ENCODE results near the gene SCARF2.
"Not testable (repeated sequence)": the region's sequence is repeated elsewhere in the genome, so short reads cannot be mapped to it uniquely, and the experiment has no call there.

Gene SCARF2, protein sequence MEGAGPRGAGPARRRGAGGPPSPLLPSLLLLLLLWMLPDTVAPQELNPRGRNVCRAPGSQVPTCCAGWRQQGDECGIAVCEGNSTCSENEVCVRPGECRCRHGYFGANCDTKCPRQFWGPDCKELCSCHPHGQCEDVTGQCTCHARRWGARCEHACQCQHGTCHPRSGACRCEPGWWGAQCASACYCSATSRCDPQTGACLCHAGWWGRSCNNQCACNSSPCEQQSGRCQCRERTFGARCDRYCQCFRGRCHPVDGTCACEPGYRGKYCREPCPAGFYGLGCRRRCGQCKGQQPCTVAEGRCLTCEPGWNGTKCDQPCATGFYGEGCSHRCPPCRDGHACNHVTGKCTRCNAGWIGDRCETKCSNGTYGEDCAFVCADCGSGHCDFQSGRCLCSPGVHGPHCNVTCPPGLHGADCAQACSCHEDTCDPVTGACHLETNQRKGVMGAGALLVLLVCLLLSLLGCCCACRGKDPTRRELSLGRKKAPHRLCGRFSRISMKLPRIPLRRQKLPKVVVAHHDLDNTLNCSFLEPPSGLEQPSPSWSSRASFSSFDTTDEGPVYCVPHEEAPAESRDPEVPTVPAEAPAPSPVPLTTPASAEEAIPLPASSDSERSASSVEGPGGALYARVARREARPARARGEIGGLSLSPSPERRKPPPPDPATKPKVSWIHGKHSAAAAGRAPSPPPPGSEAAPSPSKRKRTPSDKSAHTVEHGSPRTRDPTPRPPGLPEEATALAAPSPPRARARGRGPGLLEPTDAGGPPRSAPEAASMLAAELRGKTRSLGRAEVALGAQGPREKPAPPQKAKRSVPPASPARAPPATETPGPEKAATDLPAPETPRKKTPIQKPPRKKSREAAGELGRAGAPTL

DNA sequence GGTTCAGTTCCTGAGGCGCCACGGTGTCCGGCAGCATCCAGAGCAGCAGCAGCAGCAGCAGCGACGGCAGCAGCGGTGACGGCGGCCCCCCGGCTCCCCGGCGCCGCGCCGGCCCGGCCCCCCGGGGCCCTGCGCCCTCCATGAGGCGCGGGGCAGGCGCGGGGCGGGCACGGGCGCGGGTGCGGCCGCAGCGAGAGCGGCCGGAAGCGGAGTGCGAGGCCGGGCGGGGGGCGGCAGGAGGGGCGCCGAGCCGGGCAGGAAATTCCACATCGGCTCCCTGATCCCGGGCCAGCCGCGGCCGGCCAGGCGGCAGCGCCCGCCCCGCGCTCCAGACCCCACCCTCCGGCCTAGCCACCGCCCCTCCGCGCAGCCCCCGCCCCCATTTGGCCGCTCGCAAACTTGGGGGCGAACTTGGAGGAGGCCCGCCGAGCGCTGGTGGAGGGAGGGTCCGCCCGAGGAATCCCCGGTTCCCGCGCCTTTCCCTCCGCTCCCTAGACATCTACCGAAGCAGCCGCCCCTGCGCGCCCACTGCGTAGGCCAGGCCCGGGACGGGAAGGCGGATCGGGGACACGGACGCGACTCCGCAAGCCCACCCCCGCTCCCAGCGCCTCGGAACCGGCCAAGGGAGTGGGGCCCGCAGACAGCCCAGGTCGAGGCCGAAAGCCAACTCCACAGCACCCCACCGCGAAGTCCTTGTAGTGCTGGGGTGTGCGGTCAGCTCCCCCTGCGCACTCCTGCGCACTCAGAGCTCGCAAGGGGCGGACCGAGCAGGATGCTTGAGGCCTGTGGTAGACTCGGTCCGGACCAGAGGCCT lies at the start of gene SCARF2:
SCARF2 (minus strand) TSS at position 213 of the 814 bp plus-strand sequence; CDS start at position 142, 71 bp downstream.
- DNase-seq, result peak; percentile 27

GRCh38 chr22:20486229-20486628 lies 48.6 kb upstream of the SCARF2 start:
- DNase-seq, result no peak

DNA sequence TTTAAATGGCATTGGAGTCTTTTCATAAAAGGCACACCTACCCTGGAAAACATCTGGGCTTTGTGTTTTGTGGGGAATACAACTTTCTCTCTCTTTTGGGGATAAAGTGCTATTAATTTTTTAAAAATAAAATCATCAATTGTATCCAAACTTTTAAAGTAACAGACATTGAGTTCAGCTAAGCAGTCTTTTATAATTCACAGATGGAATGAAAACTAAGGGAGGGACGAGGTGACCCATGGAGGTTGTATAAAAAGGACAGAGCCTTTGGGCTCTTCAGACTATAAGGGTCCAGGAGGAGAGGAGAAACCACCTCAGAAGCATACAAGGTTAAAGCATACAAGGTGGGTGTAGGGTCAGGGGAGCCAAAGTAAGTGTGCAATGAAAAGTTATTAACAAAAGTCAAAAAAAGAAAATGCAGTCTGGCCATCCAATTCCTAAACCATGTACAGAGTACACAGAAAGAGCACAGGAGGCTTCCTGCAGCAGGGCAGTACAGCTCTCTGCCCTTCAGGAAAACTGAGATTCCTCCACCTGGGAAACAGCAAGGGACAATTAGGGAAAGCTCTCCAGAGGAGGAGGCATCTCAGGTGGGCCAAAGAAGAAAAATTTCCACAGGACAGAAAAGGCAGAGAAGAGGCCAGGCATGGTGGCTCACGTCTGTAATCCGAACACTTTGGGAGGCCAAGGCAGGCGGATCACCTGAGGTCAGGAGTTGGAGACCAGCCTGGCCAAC lies 47.5 kb upstream of the SCARF2 start:
- DNase-seq, result no peak

- DNase-seq, result no peak
Measured at GRCh38 chr22:20483771-20484170, 46.1 kb upstream of the SCARF2 start.

GRCh38 chr22:20483143-20483506 lies 45.5 kb upstream of the SCARF2 start:
- DNase-seq, result not testable (repeated sequence)

- no peak for DNase-seq
Measured at GRCh38 chr22:20479612-20480196, 42.1 kb upstream of the SCARF2 start.

- not testable (repeated sequence) for DNase-seq
Measured at GRCh38 chr22:20478059-20478458, 40.4 kb upstream of the SCARF2 start.

DNA sequence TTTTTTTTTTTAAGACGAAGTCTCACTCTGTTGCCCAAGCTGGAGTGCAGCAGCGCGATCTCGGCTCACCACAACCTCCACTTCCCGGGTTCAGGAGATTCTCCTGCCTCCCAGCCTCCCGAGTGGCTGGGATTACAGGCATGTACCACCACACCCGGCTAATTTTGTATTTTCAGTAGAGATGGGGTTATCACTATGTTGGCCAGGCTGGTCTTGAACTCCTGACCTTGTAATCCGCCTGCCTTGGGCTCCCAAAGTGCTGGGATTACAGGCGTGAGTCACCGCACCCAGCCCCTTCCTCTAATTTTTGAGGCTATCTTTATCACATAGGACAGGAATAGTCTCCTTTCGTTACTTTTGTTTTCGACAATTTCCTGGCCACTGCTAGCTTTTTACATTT lies 37.9 kb upstream of the SCARF2 start:
- DNase-seq, result not testable (repeated sequence)

- no peak for DNase-seq
Measured at GRCh38 chr22:20475115-20475436, 37.5 kb upstream of the SCARF2 start.

GRCh38 chr22:20472629-20473442 lies 35.2 kb upstream of the SCARF2 start:
- no peak for DNase-seq

DNA sequence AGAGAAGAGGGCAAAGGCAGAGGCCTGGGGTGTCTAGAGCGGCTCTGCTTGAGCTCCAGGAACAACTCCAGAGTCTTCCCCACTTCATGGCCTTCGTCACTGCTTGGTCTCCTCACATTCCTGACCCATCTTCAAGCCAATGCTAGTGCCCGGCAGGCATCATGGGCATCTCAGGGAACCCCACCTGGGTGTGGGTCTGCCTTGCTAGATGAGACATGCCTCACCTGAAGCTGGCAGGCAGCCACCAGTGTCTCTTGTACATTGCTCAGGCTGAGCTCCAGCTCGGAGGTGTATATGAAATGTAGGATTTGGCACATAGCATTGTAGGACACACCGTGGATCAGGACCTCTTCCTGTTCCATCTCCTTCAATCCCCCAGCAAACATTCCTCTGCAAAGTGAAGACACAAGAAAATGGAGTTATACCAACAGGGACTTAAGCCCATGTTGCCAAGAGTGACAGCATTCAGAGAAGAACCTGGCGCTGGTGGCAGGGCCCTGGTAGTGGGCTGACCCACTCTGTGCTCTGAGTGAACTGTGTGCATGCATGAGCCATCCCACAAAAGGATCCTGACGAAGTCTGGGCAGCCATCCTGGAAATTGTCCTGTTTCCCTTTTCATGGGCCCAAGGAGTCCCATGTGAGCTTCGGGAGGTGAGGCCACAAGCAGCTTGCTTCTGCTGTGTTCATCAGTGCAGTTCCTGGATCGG lies 33.7 kb upstream of the SCARF2 start:
- no peak for DNase-seq

DNA sequence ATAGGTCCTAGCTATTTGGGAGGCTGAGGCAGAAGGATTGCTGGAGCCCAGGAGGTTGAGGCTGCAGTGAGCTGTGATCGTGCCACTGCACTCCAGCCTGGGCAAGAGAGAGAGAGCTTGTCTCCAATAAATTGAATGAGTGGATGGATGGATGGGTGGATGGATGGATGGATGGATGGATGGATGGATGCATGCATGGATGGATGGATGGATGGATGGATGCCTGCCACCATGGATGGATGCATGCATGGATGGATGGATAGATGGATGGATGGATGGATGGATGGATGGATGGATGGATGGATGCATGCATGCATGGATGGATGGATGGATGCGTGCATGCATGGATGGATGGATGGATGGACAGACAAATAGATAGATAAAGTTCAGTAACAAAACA lies 32.9 kb upstream of the SCARF2 start:
- DNase-seq, result not testable (repeated sequence)

DNA sequence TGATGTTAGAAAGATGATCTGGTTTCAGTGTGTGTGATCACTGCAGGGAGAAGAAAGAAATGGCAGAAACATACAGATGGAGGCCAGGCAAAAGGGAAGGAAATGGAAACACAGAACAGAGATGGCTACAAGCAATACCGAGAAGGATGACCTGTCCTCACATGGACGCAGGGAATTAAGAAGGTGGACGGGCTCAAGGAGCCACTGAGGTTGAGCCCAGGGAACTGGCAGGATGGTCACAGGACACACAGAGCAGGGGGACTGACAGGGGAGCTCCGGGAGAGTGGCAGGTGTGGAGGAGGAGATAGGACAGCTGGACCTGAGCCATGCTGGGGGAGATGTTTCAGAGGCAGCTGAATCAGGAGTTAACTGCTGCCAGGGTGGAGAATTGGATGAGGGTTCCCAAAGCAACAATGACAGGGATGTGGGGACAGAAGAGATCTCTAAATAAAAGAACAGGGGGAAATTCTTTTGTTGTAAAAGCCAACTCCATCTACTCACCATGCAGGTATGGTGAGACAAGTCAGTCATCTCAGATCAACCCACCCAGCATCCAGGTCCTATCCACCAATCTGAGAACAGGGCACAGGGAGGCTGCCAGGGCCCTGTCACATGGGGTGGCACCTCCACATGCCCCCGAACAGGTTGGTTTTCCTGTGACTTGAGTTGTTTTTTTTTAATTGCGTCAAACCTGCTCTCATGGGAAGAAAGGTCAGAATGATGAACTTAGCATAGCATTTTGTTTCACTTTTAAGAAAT lies 31.7 kb upstream of the SCARF2 start:
- DNase-seq, result no peak

DNA sequence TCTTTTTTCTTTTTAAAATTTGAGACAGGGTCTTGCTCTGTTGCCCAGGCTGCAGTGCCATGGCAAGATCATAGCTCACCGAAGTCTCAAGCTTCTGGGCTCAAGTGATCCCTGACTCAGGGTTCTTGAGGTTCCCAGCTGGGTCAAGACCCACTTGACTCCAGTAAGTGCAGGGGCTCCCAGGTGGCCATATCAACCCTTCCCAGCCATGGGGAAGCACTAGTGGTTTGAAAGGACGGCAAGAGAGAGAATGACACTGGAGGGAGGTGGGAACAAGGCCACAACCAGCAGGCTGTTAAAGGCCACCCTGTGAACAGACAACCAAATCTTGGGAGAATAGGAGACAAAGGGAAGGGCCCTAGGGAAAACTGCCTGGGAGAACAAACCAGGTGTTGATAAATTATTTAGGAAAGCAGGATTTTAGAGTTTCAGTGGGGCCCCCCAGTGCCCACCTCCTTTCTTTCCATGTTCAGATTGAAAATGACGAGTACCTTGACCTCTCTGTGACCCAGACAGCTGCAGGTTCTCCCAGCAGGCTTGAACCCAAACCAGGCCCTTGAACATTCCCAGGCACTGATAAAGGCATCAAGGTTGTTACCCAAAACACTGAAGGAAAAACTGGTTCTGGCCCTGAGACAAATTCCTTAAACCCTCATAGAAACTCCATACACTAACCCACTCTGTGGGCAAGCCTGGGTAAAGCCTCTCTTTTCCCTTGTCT lies 29.2 kb upstream of the SCARF2 start:
- DNase-seq, result no peak

DNA sequence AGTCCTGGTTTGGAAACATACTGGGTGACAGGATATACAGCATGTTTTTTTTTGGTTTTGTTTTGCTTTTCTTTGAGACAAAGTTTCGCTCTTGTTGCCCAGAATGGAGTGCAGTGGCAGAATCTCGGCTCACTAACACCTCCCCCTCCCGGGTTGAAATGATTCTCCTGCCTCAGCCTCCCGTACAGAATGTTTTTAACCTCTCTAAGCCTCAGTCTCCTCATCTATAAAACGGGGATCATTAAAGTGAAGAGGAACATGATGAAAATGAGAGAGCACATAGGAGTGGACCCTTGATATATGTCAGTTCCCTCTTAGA lies 28.1 kb upstream of the SCARF2 start:
- DNase-seq, result no peak

- DNase-seq, result no peak
Measured at GRCh38 chr22:20464912-20465758, 27.5 kb upstream of the SCARF2 start.

DNA sequence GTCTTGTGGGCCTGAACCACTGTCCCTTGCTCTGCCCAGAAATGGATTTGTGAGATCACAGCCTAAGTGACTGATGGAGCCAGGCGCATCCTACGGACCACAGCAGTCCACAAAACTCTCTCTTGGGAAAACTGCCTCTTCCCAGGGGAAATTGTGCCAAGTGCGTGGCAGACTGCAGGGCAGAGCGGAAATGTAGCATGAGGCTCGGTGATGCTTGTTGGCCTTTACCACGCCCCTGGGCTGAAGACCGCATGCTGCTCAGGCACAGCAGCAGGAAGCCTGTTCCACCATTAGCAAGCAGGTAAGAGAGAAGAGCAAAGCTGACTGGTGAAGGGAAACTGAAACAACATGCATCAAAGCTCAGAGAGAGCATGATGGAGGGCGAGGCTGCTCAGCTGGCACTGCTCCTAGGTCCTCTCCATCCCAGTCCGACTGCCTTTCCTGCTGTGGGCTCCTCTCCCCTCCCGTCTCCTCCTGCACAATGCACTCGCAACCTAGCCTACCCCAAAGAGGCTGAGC lies 26.5 kb upstream of the SCARF2 start:
- DNase-seq, result no peak

Data from NCI-H146 (cell line).